Dendritic cell treated with granulocyte-macrophage colony-stimulating factor and Interleukin-4, amounts not matched to agents 40 ng/mL and 50 ng/mL, for 4 days (primary cell): ENCODE results near the gene GALM.
"Not testable (repeated sequence)": the region's sequence is repeated elsewhere in the genome, so short reads cannot be mapped to it uniquely, and the experiment has no call there.

ENCODE experiments used
- H3K27ac Mint-ChIP-seq: one replicate; pipeline ENCODE4 v1.8.0; 2022; ENCODE audit warnings: mild to moderate bottlenecking, mixed read lengths
- H3K27me3 Mint-ChIP-seq: one replicate; pipeline ENCODE4 v1.8.0; 2022; ENCODE audit warnings: mild to moderate bottlenecking, mixed read lengths
- H3K36me3 Mint-ChIP-seq: one replicate; pipeline ENCODE4 v1.8.0; 2022; ENCODE audit warnings: low read depth, mixed read lengths
- H3K4me1 Mint-ChIP-seq: one replicate; pipeline ENCODE4 v1.8.0; 2022; ENCODE audit warnings: low read depth, mixed read lengths
- H3K4me3 Mint-ChIP-seq: one replicate; pipeline ENCODE4 v1.8.0; 2022; ENCODE audit warnings: mild to moderate bottlenecking, moderate library complexity, mixed read lengths
- H3K9me3 Mint-ChIP-seq: one replicate; pipeline ENCODE4 v1.8.0; 2022; ENCODE audit warnings: mixed read lengths
- intact Hi-C: fragments of 100-400 bp; cut with micrococcal nuclease; formaldehyde crosslinking; loops from one replicate; pipeline ENCODE4 v1.15.0; 2022

The GALM gene

DNA sequence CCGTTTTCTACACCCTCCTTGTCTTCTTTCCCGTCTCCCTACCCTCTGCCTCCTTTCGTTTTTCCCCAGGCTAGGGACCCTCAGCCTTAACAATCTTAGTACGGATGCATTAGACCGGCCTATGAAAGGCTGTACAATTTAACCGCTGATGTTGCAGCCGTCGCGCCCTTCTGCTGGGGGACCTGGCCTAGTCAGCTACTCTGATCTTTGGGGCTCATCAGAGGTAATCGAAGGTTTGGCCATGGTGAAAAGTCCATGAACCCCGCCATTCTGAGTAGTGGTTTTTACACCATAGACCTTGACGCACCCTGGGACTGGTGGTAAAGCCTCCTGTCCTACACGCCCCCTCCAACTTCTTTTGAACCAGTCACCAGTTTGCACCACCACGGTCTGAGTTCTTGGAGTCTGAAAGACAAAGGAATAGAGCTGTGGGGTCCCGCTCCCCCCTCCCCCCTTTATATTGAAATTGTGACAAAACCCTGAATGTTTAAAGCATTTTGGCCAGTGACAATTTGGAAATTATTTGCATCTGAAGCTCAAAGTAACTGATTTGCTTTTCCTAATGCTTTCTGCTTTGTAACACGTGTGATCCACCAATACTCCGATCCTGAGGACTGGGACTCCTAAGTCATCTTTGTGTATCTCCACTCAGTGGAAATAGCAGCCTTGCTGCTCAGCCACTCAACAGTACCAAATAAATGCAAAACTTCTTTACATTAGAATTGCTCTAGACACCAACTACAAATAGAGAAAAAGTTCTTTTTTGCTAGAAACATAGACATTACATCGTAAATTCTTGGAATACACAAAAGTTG is 85.9 kb downstream of the GALM start:
- Mint-ChIP-seq H3K36me3 (peaks cover 47% of the 10 kb centered on the region), H3K27ac (peak overlapping the region; percentile 98), H3K9me3 (no peaks in the 10 kb centered on the region), H3K4me3 (peak overlapping the region; percentile 94), H3K27me3 (no peaks in the 10 kb centered on the region), H3K4me1 (peaks cover 39% of the 10 kb centered on the region)
- intact Hi-C loops = loop anchor here (2.0 to 5.0 kb wide), 2 partner anchors 85 to 123 kb away; partner anchors contain the start of genes DHX57 and MORN2

DNA sequence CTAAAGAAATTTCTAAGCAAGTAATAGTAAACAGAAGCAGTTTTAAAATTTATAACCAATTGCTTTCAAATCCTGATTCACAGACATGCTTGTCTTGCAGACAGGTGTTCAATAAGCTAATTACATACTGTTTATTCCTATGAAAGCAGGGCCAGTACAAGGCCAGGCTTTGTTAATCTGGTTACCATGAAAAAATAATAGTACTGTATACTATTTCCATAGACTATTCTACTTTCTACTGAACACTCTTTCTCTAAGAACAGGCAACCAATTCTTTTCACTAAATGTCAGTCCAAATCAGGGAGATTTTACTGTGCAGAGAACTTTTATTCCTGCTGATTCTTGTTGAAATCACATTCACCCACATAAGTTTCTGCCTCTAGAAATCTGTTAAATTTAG is 88.1 kb downstream of the GALM start:
- H3K9me3 Mint-ChIP-seq = no peaks in the 10 kb centered on the region
- H3K4me3 Mint-ChIP-seq = peak overlapping the region; percentile 4
- H3K27ac Mint-ChIP-seq = peak overlapping the region; percentile 74
- intact Hi-C loops = loop anchor here (5.0 kb wide), 1 partner anchor 83 kb away; no protein-coding TSS in a partner anchor
- peaks cover 25% of the 10 kb centered on the region for H3K36me3 Mint-ChIP-seq
- no peaks in the 10 kb centered on the region for H3K27me3 Mint-ChIP-seq
- peaks cover 19% of the 10 kb centered on the region for H3K4me1 Mint-ChIP-seq

DNA sequence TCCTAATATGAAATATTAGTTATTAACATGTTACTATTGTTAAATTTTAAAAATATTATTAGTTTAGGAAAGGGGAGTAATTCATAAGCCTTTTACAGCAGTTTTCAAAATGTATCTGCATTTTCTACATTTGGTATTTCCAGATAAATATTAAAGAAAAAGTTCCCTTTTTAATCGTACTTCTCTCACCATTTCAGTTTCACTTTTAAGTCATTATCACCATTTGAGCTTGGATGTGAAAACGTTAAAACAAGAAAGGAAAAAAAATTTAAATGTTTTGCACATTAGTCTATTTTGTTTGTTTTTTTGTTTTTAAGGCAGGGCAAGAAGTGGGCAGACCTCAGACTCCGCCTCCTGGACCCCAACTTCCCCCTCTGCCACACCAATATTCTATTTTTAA is 88.6 kb downstream of the GALM start:
- Mint-ChIP-seq H3K27ac (peak overlapping the region; percentile 74), H3K36me3 (peaks cover 20% of the 10 kb centered on the region), H3K4me1 (peaks cover 16% of the 10 kb centered on the region), H3K9me3 (no peaks in the 10 kb centered on the region), H3K27me3 (no peaks in the 10 kb centered on the region), H3K4me3 (peak overlapping the region; percentile 58)
- intact Hi-C loops = loop anchor here (5.0 kb wide), 1 partner anchor 83 kb away; no protein-coding TSS in a partner anchor

DNA sequence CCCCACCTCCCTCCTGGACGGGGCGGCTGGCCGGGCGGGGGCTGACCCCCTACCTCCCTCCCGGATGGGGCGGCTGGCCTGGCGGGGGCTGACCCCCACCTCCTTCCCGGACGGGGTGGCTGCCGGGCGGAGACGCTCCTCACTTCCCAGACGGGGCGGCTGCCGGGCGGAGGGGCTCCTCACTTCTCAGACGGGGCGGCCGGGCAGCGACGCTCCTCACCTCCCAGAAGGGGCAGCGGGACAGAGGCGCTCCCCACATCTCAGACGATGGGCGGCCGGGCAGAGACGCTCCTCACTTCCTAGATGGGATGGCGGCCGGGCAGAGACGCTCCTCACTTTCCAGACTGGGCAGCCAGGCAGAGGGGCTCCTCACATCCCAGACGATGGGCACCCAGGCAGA is 90.0 kb downstream of the GALM start:
- H3K27ac Mint-ChIP-seq, H3K36me3 Mint-ChIP-seq, H3K27me3 Mint-ChIP-seq, H3K9me3 Mint-ChIP-seq, H3K4me3 Mint-ChIP-seq, intact Hi-C loops: not testable (repeated sequence)
- H3K4me1 Mint-ChIP-seq = peaks cover 10% of the 10 kb centered on the region

DNA sequence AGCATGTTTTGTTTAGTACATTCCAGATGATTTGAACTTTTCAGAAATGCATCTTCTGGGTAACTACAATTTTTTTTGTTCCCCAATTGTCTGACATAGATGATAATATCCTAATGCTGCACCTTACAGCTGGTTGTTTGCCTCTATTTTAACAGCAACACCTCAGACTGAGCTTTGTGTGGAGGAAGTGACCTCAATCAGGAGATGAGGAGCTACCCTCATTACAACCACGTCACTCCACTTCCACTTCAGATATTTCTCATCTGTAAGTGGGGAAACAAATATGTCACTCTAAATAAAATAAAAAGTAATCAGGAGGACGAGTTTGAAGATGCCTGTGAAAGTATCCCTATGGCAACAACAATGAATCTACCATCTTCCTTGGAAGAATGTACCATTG is 97.3 kb downstream of the GALM start:
- Mint-ChIP-seq H3K36me3 (no peaks in the 10 kb centered on the region), H3K27ac (no peak overlapping the region), H3K4me1 (no peaks in the 10 kb centered on the region), H3K27me3 (no peaks in the 10 kb centered on the region), H3K9me3 (no peaks in the 10 kb centered on the region), H3K4me3 (no peak overlapping the region)
- intact Hi-C loops = no loop called here

DNA sequence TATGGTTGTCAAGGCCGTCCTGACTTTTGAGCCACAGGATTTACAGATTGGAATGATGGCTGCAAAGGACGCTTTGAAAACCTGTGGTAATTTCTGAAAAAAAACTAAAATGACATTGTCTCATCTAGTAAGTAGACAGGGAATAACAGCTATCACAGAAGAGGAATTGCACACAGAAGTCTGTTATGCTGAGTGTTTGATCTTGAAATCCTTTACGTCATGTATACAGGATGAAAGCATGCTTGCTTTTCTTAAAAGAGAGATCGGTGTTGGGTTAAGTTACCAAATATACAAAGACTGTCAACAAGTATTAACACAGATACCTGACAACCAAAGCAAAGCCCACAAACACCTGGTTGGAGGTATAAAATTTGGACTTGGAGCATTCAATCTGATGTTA is 97.8 kb downstream of the GALM start:
- no peak overlapping the region for H3K27ac Mint-ChIP-seq
- H3K27me3 Mint-ChIP-seq = no peaks in the 10 kb centered on the region
- no peaks in the 10 kb centered on the region for H3K9me3 Mint-ChIP-seq
- H3K4me1 Mint-ChIP-seq = no peaks in the 10 kb centered on the region
- intact Hi-C loops = no loop called here
- no peak overlapping the region for H3K4me3 Mint-ChIP-seq
- H3K36me3 Mint-ChIP-seq = no peaks in the 10 kb centered on the region

DNA sequence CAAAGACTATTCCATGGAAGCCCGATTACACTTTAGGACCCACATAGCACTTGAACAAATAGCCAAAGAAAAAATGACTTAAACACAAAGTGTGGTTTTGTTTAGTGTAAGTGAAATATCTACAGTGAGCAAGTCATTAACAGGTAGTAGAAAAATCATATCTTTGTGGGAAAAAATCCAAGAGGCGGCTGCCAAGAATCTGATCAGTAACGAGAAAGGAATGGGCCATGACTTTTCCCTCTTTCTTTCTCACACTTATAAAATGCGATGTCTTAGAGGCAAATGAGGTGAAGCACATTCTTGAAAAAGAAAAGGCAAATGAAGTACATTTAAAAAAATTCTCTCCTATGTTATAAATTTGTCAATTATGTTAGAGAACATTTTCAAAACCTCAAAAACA is 99.2 kb downstream of the GALM start:
- Mint-ChIP-seq H3K9me3 (no peaks in the 10 kb centered on the region), H3K27ac (no peak overlapping the region), H3K27me3 (no peaks in the 10 kb centered on the region), H3K4me1 (no peaks in the 10 kb centered on the region), H3K36me3 (no peaks in the 10 kb centered on the region), H3K4me3 (no peak overlapping the region)
- intact Hi-C loops = no loop called here

DNA sequence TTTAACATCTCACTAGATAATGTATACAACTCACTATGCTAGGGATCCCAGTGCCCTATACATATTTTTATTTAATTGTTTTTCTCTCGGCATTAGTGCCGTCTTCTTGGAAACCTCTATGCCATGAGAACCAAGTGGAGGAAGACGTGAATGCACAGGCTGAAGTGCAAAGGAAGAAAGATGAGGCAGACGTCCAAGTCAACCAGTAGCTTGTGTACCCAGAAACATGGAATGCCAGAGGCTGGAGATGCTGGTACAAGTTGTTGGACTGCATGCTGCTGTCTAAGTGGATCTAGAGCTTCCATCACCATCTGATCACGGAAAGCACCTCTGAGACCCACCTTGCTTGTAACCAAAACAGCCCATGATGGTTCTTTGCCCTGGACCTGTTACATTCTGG is 99.6 kb downstream of the GALM start:
- no peaks in the 10 kb centered on the region for H3K9me3 Mint-ChIP-seq
- no peaks in the 10 kb centered on the region for H3K4me1 Mint-ChIP-seq
- no peak overlapping the region for H3K4me3 Mint-ChIP-seq
- H3K27ac Mint-ChIP-seq = no peak overlapping the region
- intact Hi-C loops = no loop called here
- no peaks in the 10 kb centered on the region for H3K36me3 Mint-ChIP-seq
- no peaks in the 10 kb centered on the region for H3K27me3 Mint-ChIP-seq

DNA sequence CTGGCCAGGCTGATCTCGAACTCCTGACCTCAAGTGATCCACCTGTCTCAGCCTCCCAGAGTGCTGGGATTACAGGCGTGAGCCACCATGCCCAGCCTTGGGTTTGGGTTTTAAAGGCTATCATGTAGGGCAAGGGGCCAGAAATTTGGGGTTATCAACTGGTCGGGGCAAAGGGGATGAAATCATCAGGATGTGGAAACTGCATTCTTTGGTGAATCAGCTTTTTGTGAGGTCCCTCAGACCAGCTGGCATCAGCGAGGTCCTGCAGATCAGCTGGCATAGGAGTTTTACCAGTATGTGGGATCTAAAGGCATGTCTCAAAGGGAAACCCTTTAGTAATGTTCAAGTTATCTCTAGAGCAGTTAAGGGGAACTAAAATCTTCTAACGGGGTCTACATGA is 105.7 kb downstream of the GALM start:
- Mint-ChIP-seq H3K4me1 (peaks cover 11% of the 10 kb centered on the region), H3K4me3 (no peak overlapping the region), H3K27ac (no peak overlapping the region), H3K36me3 (no peaks in the 10 kb centered on the region), H3K9me3 (no peaks in the 10 kb centered on the region), H3K27me3 (peaks cover 18% of the 10 kb centered on the region)
- intact Hi-C loops = loop anchor here (10.0 kb wide), 1 partner anchor 103 kb away; the partner anchor contains the start of genes DHX57 and MORN2

DNA sequence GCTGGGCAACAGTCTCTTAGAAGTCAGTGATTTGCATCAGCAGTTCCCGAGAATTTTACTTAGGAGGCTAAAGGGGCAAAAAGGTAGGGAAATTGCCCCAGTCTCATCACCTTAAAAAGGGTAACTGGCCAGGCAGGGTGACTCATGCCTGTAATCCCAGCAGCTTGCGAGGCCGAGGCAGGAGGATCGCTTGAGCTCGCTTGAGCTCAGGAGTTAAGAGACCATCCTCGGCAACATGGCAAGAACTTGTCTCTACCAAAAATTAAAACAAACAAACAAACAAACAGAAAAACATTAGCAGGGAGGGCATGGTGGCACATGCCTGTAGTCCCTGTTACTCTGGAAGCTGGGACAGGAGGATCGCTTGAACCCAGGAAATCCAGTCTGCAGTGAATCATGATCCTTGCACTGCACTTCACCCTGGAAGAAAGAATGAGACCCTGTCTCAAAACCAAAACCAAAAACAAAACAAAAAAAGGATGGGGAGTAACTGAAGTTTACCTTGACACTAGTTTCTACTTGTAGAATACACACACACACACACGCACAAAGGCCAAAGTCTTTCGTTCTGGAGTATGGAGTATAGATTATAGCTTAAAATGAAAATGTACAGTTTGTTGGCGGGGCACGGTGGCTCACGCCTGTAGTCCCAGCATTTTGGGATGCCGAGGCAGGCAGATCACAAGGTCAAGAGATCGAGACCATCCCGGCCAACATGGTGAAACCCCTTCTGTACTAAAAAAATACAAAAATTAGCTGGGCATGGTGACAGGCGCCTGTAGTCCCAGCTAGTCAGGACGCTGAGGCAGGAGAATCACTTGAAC is 109.4 kb downstream of the GALM start:
- H3K4me3 Mint-ChIP-seq = no peak overlapping the region
- intact Hi-C loops = loop anchor here (10.0 kb wide), 1 partner anchor 99 kb away; the partner anchor contains the start of genes DHX57 and MORN2
- H3K36me3 Mint-ChIP-seq = peaks cover 12% of the 10 kb centered on the region
- no peaks in the 10 kb centered on the region for H3K9me3 Mint-ChIP-seq
- peak overlapping the region; percentile 28 for H3K27ac Mint-ChIP-seq
- H3K4me1 Mint-ChIP-seq = peaks cover 21% of the 10 kb centered on the region
- peaks cover 23% of the 10 kb centered on the region for H3K27me3 Mint-ChIP-seq

DNA sequence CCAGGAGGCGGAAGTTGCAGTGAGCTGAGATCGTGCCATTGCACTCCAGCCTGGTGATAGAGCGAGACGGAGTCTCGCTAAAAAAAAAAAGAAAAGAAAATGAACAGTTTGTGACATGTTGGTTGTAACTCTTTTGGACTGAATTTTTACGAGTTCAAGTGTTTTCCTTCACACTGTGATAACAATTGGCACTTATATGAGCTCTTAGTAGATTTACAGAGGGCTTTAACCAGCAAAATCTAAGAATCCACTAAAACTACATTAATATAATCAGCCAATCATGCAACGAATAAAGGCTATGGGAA is 110.0 kb downstream of the GALM start:
- peaks cover 21% of the 10 kb centered on the region for H3K4me1 Mint-ChIP-seq
- intact Hi-C loops = loop anchor here (10.0 kb wide), 1 partner anchor 99 kb away; the partner anchor contains the start of genes DHX57 and MORN2
- H3K9me3 Mint-ChIP-seq = no peaks in the 10 kb centered on the region
- peaks cover 18% of the 10 kb centered on the region for H3K36me3 Mint-ChIP-seq
- no peak overlapping the region for H3K27ac Mint-ChIP-seq
- no peak overlapping the region for H3K4me3 Mint-ChIP-seq
- peaks cover 23% of the 10 kb centered on the region for H3K27me3 Mint-ChIP-seq

DNA sequence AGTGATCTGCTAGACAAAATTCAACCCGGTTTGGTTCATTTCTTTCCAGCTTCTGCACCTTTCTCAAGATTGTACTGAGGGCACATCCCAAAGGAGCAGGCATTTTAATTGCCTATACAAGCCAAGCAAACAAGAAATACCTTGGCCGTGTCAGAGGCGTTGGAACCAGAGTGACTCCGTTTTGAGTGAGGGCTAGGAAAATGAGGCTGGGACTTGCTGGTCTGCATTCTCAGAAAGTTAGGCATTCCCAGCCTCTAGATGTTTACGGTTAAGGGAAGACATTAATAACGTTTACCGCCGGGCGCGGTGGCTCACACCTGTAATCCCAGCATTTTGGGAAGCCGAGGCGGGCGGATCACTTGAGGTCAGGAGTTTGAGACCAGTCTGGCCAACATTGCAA is 110.6 kb downstream of the GALM start:
- H3K4me1 Mint-ChIP-seq = peaks cover 21% of the 10 kb centered on the region
- no peak overlapping the region for H3K27ac Mint-ChIP-seq
- peaks cover 24% of the 10 kb centered on the region for H3K36me3 Mint-ChIP-seq
- no peaks in the 10 kb centered on the region for H3K9me3 Mint-ChIP-seq
- no peak overlapping the region for H3K4me3 Mint-ChIP-seq
- intact Hi-C loops = loop anchor here (10.0 kb wide), 1 partner anchor 98 kb away; the partner anchor contains the start of genes DHX57 and MORN2
- H3K27me3 Mint-ChIP-seq = peaks cover 23% of the 10 kb centered on the region

DNA sequence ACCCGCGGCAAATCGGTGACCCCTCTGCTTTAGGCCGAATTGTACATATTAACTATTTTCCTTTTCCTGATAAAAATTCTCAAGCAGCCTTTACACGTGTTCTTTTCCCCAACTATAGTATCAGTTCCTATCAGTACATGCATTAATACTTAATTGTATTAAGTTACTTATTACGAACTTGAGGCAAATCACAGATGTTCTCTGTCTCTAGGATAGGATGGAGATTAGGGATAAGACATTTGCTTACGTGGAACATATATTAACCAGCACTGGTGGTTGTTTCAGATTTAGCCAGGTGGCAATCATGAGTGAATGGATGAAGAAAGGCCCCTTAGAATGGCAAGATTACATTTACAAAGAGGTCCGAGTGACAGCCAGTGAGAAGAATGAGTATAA is 112.8 kb downstream of the GALM start:
- Mint-ChIP-seq H3K27me3 (peaks cover 21% of the 10 kb centered on the region), H3K4me3 (peak overlapping the region; percentile 92), H3K9me3 (no peaks in the 10 kb centered on the region), H3K36me3 (peaks cover 33% of the 10 kb centered on the region), H3K27ac (peak overlapping the region; percentile 86), H3K4me1 (peaks cover 21% of the 10 kb centered on the region)
- intact Hi-C loops = loop anchor here (10.0 kb wide), 1 partner anchor 96 kb away; the partner anchor contains the start of genes DHX57 and MORN2

DNA sequence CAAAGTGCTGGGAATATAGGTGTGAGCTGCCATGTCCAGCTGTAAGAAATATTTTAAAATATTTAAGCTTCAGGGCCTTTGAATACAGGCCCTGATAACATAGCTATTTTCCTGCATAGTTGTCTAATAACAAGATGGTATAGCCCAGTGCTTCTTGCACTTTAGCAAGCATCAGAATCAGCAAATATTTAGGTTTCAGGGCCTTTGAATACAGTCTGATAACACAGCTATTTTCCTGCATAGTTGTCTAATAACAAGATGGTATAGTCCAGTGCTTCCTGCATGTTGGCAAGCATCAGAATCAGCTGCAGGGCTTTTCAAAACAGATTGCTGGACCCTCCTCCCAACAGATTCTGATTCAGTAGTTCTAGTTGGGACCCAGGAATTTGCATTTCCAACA is 117.7 kb downstream of the GALM start:
- Mint-ChIP-seq H3K36me3 (peaks cover 25% of the 10 kb centered on the region), H3K27ac (no peak overlapping the region), H3K4me1 (no peaks in the 10 kb centered on the region), H3K27me3 (no peaks in the 10 kb centered on the region), H3K9me3 (no peaks in the 10 kb centered on the region), H3K4me3 (no peak overlapping the region)
- intact Hi-C loops = no loop called here
